Measurements from ENCODE around the gene POLD1. TPM values are rescaled to one million over a fixed set of nuclear protein-coding genes. Genes with fewer than 3 reads are reported as not detected.

POLD1 gene
- total RNA-seq, 1 donor from 2014 or later: 21.3 TPM

DNA sequence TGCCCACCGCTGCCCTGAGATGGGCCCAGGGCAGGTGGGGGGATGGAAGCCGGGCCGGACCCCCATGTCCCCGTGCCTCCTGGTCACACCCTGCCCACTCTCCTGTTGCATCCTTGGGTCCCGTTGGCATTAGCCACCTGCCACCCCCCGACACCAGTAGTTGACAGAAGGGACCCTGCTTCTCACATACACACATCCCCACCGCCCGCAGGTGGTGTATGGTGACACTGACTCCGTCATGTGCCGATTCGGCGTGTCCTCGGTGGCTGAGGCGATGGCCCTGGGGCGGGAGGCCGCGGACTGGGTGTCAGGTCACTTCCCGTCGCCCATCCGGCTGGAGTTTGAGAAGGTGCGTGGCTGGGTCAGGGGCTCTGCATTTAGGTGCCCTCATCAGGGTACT lies 29.4 kb downstream of the POLD1 start:
- intact Hi-C loops (cut with DNase I): no loop called here
- ATAC-seq (no peak), DNase-seq (ENCODE audit: low spot score) (no peak)

DNA sequence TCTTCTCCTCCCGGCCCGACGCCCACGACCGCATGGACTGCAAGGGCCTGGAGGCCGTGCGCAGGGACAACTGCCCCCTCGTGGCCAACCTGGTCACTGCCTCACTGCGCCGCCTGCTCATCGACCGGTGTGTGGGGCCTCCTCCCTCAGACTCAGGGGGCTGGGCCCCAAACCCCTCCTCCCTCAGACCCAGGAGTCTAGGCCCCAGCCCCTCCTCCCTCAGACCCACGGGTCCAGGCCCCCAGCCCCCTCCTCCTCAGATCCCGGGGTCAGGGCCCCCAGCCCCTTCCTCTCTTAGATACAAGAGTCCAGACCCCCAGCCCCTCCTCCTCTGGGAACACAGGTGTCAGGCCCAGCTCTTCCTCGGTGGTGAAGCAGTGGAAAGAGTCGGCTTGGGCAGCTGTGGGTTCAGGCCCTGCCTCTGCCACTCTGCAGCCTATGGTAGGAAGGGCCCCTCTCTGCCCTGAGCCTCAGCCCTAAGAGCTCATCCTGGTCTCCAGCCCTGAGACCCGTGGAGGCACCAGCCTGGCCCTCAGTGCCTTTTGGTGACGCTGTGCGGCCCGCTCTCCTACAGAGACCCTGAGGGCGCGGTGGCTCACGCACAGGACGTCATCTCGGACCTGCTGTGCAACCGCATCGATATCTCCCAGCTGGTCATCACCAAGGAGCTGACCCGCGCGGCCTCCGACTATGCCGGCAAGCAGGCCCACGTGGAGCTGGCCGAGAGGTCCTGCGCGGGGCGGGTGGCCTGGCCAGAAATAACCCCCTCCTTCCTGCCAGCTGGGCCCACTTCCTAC lies 30.9 kb downstream of the POLD1 start:
- DNase-seq (ENCODE audit: low spot score): peak; percentile 88
- intact Hi-C loops (cut with DNase I): no loop called here
- ATAC-seq: peak; percentile 86

DNA sequence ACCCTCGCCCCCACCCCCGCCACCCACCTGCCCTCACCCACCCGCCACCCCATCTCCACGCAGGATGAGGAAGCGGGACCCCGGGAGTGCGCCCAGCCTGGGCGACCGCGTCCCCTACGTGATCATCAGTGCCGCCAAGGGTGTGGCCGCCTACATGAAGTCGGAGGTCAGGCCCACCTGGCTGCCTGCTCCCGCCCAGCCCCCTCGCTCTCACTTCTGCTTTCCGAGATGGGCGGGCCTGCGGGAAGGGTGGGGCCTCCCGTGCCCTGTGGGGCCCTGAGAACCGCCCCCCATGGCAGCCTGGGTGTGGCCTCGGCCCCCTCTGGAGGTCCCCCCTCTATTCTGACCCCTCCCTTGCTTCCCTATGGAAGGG lies 31.5 kb downstream of the POLD1 start:
- ATAC-seq (peak; percentile 18), DNase-seq (ENCODE audit: low spot score) (no peak)
- intact Hi-C loops (cut with DNase I): no loop called here

DNA sequence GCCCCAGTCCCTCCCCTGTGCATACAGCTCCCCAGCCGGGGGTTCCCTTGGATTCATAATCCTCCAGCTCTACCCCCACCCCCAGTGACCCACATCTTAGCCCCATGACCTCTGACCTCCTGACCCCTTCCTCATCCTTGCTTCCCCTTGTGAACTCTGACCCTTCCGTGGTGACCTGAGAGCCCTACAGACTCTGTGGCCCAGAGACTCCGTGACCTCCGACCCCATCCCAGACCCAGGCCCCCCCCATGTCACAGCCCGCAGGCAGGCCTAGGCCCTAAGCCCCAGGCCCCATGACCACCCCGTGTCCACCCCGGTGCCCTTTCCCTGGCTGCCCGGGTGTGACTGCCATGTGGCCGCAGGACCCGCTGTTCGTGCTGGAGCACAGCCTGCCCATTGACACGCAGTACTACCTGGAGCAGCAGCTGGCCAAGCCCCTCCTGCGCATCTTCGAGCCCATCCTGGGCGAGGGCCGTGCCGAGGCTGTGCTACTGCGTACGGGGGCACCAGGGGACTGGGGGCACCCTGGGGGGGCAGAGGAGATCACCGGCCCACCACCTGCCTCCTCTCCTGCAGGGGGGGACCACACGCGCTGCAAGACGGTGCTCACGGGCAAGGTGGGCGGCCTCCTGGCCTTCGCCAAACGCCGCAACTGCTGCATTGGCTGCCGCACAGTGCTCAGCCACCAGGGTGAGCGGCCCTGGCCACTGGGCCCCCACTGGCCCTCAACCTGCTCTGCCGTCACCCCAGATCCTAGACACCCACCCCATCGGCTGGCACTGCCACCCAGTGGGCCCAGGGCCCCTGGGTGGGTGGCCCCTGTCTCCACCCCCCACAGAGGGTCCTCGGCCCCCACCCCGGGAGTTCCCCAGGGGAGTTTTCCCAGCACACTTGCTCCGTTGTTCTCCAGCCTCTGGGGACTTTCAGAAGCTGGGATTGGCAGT lies 32.2 kb downstream of the POLD1 start:
- intact Hi-C loops (cut with DNase I): no loop called here
- ATAC-seq (no peak), DNase-seq (ENCODE audit: low spot score) (no peak)

DNA sequence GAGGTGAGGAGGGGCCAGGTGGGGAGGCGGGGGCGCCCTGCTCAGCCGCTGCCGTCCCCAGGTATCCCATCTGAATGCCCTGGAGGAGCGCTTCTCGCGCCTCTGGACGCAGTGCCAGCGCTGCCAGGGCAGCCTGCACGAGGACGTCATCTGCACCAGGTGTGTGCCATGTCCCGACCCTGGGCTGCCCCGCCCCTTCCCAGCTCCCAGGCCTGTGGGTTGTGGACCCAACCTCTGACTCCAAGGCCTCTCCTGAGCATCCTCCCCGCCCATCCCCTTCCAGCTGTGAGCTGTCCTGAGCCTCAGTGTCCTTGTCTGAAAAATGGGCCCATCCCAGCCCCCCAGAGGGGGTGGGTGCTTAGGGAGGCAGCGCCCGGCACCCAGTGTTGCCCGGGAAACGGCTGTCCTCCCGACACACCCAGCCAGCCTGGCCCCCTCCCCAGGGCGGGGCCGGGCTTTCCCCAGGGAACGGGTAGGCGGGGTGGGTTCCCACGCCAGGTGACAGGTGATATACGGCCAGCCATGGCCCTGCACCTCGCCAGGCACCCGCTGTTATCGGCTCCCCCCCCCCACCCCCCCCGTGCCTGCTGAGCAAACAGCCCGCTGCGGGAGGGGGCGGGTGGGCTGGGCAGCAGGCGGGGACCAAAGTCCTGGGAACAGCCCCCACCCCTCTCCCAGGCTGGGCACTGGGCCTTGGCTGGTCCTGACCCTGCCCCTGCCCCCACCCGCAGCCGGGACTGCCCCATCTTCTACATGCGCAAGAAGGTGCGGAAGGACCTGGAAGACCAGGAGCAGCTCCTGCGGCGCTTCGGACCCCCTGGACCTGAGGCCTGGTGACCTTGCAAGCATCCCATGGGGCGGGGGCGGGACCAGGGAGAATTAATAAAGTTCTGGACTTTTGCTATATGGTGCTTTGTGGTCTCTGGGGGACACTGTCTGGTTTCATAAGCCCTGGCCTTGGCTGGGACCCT lies 33.2 kb downstream of the POLD1 start:
- ATAC-seq: no peak
- intact Hi-C loops (cut with DNase I): no loop called here

DNA sequence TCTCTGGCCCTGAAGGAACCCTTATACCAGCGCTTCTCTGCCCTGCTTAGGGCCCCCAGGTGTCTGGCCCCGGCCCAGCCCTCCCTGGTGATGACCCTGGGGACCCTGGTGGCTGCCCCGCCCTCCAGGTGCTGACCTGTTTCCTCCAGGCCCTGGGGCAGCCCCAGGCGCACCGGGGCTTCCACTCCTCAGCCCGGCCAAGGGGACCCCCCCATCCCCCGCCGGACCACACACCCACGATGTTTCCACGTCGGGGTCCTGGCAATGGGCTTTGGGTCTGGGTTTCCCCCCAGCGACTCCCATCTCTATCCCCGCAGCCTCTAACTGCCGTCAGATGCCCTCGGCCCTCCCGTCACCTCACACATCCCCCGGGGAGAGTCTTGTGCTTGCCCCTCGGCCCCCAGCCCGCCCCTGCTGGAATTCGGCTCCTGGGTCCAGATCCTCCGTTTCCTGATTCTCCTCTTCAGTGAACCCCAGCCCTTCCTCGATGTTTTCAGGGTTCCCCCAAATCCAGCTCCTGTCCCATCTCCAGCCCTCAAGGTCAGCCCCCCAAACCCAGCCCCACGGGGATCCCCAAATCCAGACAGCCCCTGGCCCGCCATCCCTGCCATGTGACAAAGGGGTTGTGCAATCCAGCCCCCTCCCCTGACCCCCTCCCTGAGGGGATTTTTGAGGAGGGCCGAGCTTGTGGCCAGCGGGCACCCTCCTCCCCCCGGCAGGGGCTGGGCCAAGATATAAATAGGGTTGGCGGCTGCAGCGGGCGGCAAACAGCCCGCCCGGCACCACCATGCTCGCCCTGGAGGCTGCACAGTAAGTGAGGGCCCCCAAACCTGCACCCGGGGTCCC lies 34.3 kb downstream of the POLD1 start, which contains the start of gene SPIB:
Gene SPIB, plus strand, starts transcription at position 763 of the 846 bp plus-strand sequence. Its CDS starts 25 bp downstream, at position 788.
- intact Hi-C loops (cut with DNase I): no loop called here
- no peak for DNase-seq (ENCODE audit: low spot score)
- ATAC-seq: no peak

More for the DNA sequence above, 33.2 kb downstream of the POLD1 start:
- no peak for DNase-seq (ENCODE audit: low spot score)

DNA sequence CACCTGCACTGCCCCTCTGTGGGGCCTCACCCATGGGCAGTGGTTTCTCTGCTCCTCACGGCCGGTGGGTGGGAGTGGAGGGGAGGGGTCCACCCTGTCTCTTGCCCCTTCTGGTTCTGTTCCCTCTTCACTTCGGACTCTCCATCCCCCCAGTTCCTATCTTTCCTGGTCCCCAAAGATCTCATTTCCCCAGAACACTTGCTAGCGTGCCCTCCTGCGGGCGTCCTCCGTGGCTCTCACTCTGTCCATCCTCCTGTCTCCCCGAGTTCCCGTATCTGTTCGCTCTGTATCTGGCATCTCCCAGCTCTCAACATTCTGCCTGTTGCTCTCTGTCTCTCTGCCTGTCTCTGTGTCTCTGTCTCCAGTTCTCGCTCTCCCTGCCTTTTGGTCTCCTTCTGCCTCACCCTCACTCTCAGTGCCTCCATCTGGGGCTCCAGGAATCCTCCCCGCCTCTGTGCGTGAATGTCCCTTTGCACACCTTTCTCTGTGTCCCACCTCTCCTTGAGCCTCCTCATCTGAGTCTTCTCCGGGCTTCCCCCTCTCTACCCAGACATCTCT lies 35.0 kb downstream of the POLD1 start:
- intact Hi-C loops (cut with DNase I): no loop called here
- DNase-seq (ENCODE audit: low spot score) (no peak), ATAC-seq (no peak)

DNA sequence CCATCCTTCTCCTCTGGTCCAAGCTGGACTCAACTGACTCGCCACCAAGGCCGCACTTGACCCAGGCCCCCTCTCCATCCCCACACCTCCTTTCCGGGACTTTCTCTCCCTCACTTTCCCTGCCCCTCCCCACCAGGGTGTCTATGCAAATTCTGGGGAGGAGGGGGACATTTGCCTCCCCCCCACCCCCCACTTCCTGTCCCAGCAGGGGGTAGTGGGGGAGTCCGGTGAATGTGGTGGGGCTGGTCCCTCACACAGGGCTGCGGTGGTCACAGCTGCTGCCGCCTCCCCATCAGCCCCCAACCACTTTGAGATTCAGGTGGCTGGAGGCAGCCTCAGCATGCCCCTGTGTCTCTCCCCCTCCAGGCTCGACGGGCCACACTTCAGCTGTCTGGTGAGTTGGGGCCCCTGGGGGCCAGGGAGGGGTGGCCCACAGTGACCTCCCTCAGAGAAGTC lies 35.5 kb downstream of the POLD1 start:
- DNase-seq (ENCODE audit: low spot score) (no peak), ATAC-seq (no peak)
- intact Hi-C loops (cut with DNase I): no loop called here

DNA sequence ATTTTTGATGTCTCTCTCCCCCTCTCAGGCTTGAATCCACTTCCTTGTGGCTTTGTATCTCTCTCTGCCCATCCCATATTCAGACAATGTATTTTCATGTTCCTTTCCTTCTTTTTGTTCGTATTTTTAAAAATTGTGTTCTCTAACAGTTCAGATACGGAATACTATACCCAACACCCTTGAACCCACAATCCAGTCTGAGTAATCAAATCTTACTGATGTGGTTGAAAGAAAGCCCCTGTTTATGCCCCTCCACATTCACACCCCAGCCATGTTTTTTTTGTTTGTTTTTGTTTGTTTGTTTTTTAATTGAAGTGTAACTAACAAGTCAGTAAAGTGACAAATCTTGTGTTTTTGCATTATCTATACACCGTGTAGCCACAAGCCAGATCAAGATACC lies 36.0 kb downstream of the POLD1 start:
- DNase-seq (ENCODE audit: low spot score): no peak
- ATAC-seq: no peak
- intact Hi-C loops (cut with DNase I): no loop called here

DNA sequence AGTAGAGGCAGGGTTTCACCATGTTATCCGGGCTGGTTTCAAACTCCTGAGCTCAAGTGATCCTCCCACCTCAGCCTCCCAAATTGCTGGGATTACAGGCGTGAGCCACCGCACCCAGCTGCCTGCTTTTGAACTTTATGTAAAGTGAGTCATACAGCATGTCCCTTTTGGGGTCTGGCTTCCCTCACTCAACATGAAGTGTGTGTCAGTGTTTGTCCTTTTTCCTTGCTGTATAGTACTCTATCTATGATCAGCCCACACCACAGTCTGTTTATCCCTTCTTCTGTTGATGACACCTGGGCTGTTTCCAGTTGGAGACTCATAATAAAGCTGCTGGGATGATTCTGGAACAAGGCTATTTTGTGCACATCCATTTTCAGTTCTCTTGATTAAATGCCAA lies 36.7 kb downstream of the POLD1 start:
- intact Hi-C loops (cut with DNase I): no loop called here
- ATAC-seq (no peak), DNase-seq (ENCODE audit: low spot score) (no peak)

DNA sequence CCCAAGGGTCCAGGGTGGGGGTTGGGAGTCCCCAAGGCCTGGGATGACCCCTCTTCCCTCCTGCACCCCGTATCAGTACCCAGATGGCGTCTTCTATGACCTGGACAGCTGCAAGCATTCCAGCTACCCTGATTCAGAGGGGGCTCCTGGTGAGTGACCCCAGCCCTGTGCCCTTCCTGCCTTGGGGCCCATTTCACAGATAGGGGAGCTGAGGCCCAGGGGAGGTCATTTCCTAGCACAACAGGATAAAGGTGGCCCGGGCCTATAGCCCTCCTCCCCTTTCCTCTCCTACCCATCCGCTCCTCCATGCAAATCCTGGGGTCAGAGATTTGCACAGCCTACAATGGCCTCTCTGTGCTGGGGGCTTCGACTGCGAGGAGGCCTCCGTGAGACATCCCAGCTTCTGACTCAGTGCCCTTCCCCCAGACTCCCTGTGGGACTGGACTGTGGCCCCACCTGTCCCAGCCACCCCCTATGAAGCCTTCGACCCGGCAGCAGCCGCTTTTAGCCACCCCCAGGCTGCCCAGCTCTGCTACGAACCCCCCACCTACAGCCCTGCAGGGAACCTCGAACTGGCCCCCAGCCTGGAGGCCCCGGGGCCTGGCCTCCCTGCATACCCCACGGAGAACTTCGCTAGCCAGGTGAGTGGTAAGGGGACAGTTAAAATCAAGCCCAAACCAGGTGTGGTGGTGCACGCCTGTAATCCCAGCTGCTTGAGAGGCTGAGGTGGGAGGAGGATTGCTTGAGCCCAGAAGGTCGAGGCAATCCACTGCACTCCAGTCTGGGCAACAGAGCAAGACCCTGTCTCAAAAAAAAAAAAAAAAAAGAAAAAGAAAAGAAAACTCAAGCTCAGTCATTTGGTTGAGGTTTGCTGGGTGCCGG lies 38.5 kb downstream of the POLD1 start:
- intact Hi-C loops (cut with DNase I): no loop called here
- DNase-seq (ENCODE audit: low spot score): no peak
- ATAC-seq: no peak

DNA sequence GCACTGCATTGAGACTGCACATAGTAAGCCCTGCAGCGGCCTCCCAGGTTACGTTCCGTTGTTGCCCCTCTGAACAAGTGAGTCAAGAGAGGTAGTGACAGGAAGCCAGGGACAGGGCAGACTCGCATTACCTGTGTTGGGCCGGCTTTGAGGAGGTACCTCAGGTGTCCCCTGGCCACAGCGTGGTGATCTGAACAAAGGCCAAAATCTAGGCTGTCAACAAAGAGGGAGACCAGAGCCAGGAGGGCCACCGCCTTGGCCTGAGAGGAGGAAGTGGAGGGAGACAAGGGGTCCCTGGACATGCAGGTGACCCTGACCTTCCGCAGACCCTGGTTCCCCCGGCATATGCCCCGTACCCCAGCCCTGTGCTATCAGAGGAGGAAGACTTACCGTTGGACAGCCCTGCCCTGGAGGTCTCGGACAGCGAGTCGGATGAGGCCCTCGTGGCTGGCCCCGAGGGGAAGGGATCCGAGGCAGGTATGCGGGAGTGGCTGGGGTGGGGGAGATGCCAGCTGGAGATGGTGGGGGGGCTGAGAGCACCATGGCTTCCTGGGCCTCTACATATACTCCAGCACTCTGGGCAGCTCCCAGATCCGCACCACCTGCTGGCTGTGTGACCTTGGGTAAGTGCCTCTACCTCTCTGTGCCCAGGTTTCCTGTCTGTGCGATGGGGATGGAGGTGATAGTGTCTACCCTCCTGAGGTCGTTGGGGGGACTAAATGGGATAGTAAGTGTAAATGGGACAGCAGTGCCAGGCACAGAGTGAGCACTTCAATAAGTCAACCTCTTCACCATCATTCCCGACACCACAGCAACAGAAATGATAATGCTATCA lies 39.3 kb downstream of the POLD1 start:
- DNase-seq (ENCODE audit: low spot score) (no peak), ATAC-seq (no peak)
- intact Hi-C loops (cut with DNase I): no loop called here

DNA sequence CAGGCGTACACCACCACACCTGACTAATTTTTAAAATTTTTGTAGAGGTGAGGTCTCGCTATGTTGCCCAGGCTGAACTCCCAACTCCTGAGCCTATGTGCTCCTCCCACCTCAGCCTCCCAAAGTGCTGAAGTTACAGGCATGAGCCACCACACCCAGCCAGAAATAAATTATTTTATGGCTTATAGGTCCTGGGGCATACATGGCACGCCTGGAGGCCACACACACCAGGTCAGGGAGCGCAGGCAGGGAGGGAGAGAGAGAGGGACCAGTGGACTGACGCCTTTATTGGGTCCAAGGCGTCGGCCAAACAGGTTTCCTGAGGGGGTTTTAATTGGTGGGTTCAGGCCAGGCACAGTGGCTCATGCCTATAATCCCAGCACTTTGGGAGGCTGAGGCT lies 41.4 kb downstream of the POLD1 start:
- intact Hi-C loops (cut with DNase I): no loop called here
- ATAC-seq (no peak), DNase-seq (ENCODE audit: low spot score) (no peak)

DNA sequence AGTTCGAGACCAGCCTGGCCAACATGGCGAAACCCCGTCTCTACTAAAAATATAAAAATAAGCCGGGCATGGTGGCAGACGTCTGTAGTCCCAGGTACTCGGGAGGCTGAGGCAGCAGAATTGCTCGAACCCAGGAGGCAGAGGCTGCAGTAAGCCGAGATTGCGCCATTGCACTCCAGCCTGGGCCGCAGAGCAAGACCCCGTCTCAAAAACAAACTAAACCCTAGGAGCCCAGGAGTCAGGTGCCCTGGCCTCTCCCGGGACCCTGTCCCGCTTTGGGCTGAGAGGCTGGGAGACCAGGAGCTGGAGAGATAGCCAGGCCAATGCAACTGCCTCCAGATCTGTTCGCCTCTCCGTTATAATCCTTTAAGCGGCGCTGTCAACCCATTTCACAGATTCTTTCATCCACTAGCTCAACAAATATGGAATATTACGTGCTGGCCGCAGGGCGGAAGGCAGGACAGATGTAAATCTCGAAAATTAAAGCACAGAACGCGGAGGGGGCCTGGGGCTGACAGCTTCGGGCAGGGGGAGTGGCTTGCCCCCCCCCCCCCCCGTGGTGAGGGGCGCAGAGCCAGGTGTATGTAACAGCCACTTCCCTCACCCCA lies 43.3 kb downstream of the POLD1 start:
- intact Hi-C loops (cut with DNase I): no loop called here
- ATAC-seq (no peak), DNase-seq (ENCODE audit: low spot score) (no peak)

DNA sequence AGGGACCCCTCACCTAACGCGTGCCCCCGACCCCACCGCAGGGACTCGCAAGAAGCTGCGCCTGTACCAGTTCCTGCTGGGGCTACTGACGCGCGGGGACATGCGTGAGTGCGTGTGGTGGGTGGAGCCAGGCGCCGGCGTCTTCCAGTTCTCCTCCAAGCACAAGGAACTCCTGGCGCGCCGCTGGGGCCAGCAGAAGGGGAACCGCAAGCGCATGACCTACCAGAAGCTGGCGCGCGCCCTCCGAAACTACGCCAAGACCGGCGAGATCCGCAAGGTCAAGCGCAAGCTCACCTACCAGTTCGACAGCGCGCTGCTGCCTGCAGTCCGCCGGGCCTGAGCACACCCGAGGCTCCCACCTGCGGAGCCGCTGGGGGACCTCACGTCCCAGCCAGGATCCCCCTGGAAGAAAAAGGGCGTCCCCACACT lies 43.9 kb downstream of the POLD1 start:
- ATAC-seq: peak; percentile 92
- DNase-seq (ENCODE audit: low spot score): peak; percentile 91
- intact Hi-C loops (cut with DNase I): no loop called here
